GM21423 (cell line): Measurements from ENCODE around the gene TFPT.
A peak's percentile ranks its signal among the peaks of the same experiment; 100 is the strongest.

Experiments
- ATAC-seq: cut with Tn5 transposase; IDR thresholded peaks from one replicate; pipeline ENCODE4 v1.9.1; 2021; ENCODE audit warnings: mild to moderate bottlenecking, moderate library complexity; ENCODE audit not compliant: unreplicated experiment

The TFPT gene, protein sequence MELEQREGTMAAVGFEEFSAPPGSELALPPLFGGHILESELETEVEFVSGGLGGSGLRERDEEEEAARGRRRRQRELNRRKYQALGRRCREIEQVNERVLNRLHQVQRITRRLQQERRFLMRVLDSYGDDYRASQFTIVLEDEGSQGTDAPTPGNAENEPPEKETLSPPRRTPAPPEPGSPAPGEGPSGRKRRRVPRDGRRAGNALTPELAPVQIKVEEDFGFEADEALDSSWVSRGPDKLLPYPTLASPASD

GRCh38 chr19:54115109-54116063 is at the start of gene TFPT, which contains the start of gene PRPF31:
Gene TFPT, minus strand, starts transcription at chr19:54115657. Its CDS starts 388 bp downstream, at chr19:54115269.
Gene PRPF31, plus strand, starts transcription at chr19:54115754. Its CDS starts 2,525 bp downstream, at chr19:54118279.
- ATAC-seq = peak; percentile 78

GRCh38 chr19:54165222-54165621 is 49.8 kb upstream of the TFPT start:
- ATAC-seq = no peak

GRCh38 chr19:54164369-54165068 is 49.1 kb upstream of the TFPT start:
- ATAC-seq = no peak

GRCh38 chr19:54162884-54163283 is 47.4 kb upstream of the TFPT start:
- no peak for ATAC-seq

DNA sequence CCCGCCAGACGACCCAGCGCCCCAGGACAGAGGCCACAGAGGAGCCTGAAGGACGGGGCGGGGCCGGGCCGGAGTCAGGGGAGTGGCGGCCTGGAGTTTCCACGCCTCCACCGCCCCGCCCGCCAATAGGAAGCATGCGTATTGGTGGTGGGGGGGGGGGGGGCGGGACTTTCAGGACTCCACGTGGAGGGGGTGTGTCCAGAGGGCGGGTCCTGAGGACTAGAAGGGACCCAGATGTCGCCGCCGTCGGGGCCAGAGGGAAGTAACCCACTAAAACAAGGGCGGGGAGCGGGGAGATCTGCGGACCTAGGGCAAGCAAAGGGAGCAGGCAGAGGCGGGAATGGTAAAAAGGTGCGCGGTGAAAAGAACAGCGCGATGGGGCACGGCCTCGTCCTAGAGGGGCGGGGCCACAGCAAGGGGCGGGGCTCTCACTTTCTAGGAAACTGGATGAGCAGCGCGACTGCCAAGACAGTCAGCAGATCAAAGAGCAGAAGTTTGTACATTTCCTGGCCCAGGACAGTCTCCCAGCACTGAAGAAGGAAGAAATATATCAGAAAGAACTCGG is 46.9 kb upstream of the TFPT start:
- no peak for ATAC-seq

DNA sequence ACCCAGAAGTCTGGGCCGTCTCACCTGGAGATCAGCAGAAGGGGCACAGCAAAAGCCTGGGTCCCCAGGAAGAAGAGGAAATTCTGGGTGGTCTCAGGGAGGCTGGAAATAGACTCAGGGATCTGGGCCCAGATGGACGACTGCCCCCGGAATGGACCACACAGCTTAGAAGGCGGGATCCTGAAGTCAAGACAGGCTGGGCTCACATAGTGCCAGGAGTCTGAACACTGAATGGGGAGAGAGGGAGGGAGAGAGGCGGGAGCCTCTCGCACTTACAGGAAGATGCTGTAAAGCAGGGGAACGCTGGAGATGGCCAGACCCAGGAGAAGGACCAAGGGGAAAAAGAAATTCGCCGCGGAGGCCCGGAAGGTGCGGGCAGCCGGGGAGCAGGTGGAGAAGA is 45.4 kb upstream of the TFPT start:
- ATAC-seq = no peak

DNA sequence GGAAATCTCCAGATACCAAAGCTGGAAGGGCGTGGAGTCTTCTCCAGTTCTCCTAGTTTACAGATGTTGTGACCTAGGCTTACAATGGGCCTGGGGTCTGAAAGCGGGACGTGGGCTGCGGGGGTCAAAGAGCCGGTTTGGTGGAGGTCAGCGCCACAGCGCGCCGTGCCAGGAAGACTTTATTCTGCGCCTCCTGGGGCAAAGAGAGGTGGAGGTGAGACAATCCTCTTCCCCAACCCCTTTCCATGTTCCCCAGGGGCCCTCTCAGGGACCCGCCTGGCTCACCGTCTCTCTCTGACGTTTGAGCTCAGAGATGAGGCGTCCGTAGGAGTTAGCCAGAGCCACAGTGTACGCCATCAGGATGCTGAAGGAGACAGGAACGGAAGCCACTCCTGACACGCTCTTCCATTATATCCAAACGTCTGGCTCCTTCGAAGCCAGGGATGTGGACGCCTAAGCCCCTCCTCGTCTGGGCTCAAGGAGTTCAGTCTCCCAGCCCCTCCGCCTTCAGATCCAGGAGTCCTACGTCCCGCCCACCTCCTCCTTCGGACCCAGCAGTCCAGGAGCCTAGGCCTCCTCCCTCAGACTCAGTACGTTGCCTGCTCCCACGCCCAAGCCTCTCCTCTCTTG is 44.8 kb upstream of the TFPT start:
- ATAC-seq = no peak

DNA sequence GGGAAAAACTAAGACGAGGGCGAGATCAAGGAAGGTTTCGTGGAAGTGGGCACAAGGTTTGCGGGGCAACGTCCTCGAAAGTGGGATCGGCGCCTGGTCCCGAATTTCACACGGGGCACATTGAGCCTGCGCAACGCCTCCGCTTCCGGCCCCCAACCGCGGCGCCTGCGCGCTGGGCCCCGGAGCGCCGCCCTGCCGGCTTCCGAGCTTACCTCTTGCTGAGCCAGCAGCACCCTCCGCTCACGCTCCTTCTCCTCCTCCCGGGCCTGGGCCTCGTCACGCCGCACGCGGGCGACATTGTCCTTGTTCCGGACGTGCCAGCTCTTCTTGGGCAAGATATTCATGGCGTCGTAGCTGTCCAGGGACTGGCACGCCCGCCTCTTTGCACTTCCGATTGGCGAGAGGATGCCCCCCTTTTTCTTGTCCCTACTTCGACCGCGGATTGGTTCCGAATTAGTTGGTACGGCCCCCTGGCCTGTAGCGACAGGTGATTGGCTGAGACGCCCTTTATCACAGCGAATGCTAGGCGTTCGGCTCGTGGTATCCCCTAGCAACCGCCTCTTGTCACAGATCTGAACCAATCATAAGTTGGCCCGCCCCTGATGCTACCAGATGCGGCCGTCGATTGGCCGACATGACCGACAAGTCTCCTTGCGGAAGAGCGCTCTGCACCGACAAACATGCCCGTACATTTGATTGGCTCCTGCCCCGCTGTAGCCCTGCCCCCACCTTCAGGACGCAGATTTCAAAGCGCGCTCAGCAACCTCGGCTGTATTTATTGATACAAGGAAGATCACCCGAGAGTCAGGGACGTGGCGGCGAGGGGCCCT is 44.1 kb upstream of the TFPT start, which contains the start of gene LENG1:
Gene LENG1 (minus strand): TSS at position 370 of the 830 bp plus-strand sequence. CDS start 26 bp downstream, at position 344.
- ATAC-seq = peak; percentile 87

DNA sequence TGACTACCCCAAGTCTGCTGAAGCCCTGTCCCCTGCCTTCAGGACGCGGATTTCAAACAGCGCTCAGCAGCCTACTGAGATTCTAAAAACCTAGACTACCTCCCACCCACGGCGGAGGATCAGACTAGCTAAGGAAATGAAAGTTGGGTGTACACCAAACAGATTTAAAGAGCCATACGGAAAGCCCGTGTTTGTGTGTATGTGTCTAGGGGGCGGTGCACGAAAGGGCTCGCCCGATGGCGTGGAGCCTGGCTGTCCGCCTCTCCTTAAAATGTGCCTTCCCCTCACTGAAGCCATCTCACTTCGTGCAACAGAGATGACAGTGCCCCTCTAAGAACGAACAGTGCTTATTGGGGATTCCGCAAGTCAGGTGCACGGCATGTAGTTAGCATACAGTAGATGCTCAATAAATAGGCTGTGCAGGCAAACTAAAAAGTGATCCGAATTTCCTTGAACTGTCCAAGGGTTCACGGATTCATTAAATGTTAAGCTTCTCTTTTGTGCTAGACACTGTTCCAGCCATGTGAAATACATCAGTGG is 43.4 kb upstream of the TFPT start:
- no peak for ATAC-seq

DNA sequence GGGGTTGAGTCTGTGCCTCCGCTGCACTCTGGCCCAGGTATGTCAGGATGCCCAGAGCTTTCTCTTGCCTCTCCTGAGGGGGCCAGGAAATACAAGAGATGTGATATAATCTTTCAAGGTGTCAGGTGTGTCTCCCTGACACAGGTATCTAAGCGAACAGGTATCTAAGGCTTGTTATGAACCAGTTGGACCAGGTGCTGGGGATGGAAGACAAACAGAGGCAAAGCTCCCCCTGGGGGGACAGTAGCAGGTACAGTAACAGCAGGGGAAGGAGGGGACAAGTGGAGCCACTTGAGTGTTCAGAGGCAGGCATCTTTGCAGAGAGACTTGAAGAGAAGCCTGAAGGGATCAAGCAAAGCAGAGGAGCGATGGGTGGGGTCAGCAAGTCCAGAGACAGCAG is 41.5 kb upstream of the TFPT start:
- ATAC-seq = no peak

GRCh38 chr19:54156490-54156889 is 41.0 kb upstream of the TFPT start:
- no peak for ATAC-seq

GRCh38 chr19:54155694-54156093 is 40.2 kb upstream of the TFPT start:
- no peak for ATAC-seq

- ATAC-seq = no peak
These were observed 39.3 kb upstream of the TFPT start for GRCh38 chr19:54154603-54155345.

- no peak for ATAC-seq
These were observed 38.4 kb upstream of the TFPT start for GRCh38 chr19:54153731-54154326.

GRCh38 chr19:54152878-54153524 is 37.5 kb upstream of the TFPT start:
- no peak for ATAC-seq

DNA sequence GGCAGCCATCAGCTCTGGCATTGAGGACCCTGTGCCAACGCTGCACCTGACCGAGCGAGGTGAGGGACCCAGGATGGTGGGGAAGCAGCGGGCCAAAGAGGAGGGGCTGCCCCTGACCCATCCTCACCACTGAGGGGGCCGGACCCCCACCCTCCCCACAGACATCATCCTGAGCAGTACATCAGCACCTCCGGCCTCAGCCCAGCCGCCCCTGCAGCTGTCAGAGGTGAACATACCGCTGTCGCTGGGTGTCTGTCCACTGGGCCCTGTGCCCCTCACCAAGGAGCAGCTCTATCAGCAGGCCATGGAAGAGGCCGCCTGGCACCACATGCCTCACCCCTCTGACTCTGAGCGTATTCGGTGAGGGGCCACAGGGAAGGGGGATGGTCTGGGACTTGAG is 36.8 kb upstream of the TFPT start:
- ATAC-seq = no peak

DNA sequence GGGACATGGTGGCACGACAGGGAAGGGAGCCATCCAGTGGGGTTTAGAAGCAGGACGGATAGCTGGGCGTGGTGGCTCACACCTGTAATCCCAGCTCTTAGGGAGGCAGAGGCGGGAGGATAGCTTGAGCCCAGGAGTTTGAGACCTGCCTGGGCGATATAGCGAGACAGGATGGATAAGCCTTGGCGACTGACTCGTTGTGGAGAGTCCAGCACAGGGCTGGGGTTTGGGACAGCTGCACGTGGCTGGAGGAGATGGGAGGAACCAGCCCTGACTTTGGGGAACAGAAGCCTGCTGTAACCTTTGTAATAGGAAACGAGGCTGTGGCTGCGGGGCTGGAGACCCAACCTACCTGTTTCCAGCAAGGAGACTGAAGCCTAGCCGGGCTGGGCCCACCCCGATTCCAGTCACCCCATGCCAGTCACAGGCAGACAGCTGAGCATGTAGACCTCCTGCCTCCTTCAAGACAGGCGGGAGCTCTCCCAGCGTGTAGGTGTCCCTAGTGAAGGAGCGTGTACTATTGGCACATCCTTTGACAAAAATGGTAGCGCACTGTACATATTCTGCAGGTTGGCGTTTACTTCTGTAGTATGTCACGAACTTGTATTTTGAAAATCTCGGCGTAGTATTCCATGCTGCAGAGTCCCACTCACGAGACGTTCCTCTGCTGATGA is 36.0 kb upstream of the TFPT start:
- no peak for ATAC-seq
